IPS-18a (cell line): ENCODE data around the gene GPC6.

ENCODE experiments used
- H3K27ac ChIP-seq: one replicate; pipeline ENCODE4 v1.5.1; 2013; ENCODE audit warnings: low read length
- H3K27me3 ChIP-seq: one replicate; pipeline ENCODE4 v1.6.1; 2013; ENCODE audit warnings: mild to moderate bottlenecking, low read length; ENCODE audit not compliant: control insufficient read depth, insufficient read depth
- H3K36me3 ChIP-seq: one replicate; pipeline ENCODE4 v1.6.1; 2013; ENCODE audit warnings: low read depth, low read length; ENCODE audit not compliant: control insufficient read depth
- H3K4me1 ChIP-seq: one replicate; pipeline ENCODE4 v1.6.1; 2013; ENCODE audit warnings: low read depth, low read length; ENCODE audit not compliant: control insufficient read depth
- H3K4me3 ChIP-seq: one replicate; pipeline ENCODE4 v1.5.1; 2013; ENCODE audit warnings: low read length
- H3K9ac ChIP-seq: one replicate; pipeline ENCODE4 v1.6.1; 2013; ENCODE audit warnings: mild to moderate bottlenecking, low read length, moderate library complexity
- H3K9me3 ChIP-seq: one replicate; pipeline ENCODE4 v1.6.1; 2013; ENCODE audit warnings: low read depth, low read length; ENCODE audit not compliant: control insufficient read depth

GPC6 gene

DNA sequence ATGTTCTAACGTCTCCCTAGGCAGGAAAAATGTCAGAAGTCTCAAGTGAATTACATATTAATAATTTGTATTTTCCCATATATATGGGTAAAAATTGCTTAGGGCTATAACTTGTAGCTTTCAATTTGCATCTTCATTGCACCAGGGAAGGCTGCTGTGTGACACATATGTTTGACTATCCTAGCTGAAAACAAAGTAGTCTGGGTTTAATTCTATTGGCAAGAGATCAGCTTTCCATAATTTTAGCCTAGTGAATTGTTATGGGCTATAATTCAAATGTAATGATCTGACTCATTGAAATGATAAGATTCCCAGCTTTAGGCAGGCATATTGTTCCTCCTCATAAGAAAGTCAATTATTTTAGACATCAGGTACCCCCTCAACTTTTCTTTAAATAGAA lies 699.8 kb downstream of the GPC6 start:
- Histone ChIP-seq H3K9ac (no peak overlapping the region), H3K36me3 (no peaks in the 10 kb centered on the region), H3K27me3 (no peaks in the 10 kb centered on the region), H3K27ac (no peak overlapping the region), H3K4me3 (no peak overlapping the region), H3K4me1 (no peaks in the 10 kb centered on the region), H3K9me3 (no peaks in the 10 kb centered on the region)

DNA sequence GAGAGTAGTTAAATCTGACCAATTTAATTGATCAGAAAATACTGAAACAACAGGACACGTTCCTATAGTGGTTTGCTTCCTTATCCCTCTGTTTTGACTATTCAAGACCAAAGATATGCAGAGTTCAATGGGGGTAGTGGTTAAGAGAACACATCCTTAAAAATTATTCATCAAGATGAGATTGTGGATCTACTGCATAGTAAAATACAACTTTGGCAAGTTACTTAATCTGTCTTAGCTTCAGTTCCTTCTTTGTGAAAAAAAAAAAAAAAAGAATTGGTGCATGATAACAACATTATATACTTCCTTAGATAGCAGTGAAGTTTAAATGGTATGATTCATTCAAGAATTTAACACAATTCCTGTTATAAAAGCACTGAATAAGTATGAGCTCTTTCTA lies 700.8 kb downstream of the GPC6 start:
- no peaks in the 10 kb centered on the region for H3K36me3 ChIP-seq
- no peaks in the 10 kb centered on the region for H3K27me3 ChIP-seq
- H3K9ac ChIP-seq = no peak overlapping the region
- H3K27ac ChIP-seq = no peak overlapping the region
- no peaks in the 10 kb centered on the region for H3K4me1 ChIP-seq
- H3K4me3 ChIP-seq = no peak overlapping the region
- H3K9me3 ChIP-seq = no peaks in the 10 kb centered on the region

DNA sequence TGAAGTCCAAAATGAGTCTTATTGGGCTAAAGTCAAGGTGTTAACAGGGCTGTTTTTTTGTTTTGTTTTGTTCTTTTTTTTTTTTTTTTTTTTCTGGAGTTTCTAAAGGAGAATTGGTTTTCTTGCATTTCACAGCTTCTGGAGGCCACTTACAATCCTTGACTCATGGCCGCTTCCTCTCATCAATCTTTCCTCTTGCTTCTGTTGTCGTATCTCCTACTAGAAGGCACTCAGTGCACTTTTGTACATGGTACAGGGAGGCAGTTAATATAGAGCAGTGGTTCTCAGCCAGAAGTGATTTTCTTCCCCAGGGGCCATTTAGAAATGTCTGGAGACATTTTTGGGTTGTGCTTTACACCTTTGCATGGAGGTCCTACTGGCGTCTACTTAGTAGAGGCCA lies 706.3 kb downstream of the GPC6 start:
- H3K4me3 ChIP-seq = no peak overlapping the region
- no peaks in the 10 kb centered on the region for H3K9me3 ChIP-seq
- no peak overlapping the region for H3K9ac ChIP-seq
- no peaks in the 10 kb centered on the region for H3K36me3 ChIP-seq
- H3K4me1 ChIP-seq = no peaks in the 10 kb centered on the region
- no peak overlapping the region for H3K27ac ChIP-seq
- H3K27me3 ChIP-seq = no peaks in the 10 kb centered on the region

DNA sequence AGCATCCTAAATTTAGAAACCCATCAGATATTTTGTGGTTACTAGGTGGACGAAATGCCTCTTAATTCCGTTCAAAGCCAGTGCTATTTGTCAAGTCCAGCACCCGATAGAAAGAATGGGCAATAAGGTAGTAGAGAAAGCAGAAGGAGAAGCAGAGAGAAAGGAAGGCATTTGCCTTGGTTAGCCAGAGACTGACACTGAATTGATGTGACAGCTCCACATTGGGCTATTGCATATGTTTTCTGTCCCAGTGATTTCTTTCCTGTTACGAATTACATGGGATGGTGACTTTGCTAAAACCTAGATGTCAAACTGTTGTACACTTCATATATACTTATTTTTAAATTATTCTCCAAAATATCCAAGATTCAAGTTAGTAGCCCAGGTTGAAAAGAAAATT lies 710.3 kb downstream of the GPC6 start:
- H3K36me3 ChIP-seq = no peaks in the 10 kb centered on the region
- H3K27me3 ChIP-seq = no peaks in the 10 kb centered on the region
- no peak overlapping the region for H3K4me3 ChIP-seq
- no peaks in the 10 kb centered on the region for H3K4me1 ChIP-seq
- H3K9ac ChIP-seq = no peak overlapping the region
- H3K9me3 ChIP-seq = no peaks in the 10 kb centered on the region
- no peak overlapping the region for H3K27ac ChIP-seq

DNA sequence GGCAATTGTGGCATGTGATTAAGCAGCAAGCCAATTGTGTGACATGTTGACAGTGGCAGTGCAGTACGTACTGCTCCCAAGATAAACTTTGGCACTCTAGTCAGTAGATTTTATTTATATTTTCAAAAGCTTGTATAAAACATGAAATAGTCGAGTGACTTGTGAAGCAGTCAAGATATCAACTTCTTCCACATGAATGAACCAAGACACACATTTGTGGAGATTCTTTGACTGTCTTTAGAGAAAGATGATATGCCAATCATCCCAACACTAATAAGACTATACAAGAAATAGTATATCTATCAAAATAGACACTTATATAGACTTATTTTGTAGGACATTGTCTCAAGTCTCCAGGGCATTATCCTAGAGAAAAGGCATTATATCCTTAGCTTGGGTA lies 714.8 kb downstream of the GPC6 start:
- no peaks in the 10 kb centered on the region for H3K27me3 ChIP-seq
- H3K4me3 ChIP-seq = no peak overlapping the region
- H3K36me3 ChIP-seq = no peaks in the 10 kb centered on the region
- no peaks in the 10 kb centered on the region for H3K9me3 ChIP-seq
- H3K4me1 ChIP-seq = no peaks in the 10 kb centered on the region
- H3K27ac ChIP-seq = no peak overlapping the region
- no peak overlapping the region for H3K9ac ChIP-seq

DNA sequence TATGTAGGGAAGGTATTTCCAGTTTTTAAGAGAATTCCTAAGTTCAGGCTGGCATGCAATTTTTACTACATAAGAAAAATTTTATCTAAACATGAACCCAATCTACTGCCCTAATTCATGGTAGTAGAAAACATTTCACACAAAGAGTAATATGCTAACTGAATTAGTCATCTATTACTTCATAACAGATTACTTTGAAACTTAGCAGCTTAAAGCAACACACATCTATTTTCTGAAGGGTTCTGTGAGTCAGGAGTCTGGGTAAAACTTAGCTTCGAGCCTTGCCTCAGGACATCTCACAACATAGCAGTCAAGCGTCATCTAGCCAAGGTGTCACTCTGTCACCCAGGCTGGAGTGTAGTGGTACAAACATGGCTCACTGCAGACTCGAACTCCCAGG lies 715.4 kb downstream of the GPC6 start:
- Histone ChIP-seq H3K36me3 (no peaks in the 10 kb centered on the region), H3K9me3 (no peaks in the 10 kb centered on the region), H3K9ac (no peak overlapping the region), H3K4me1 (no peaks in the 10 kb centered on the region), H3K27me3 (no peaks in the 10 kb centered on the region), H3K4me3 (no peak overlapping the region), H3K27ac (no peak overlapping the region)

DNA sequence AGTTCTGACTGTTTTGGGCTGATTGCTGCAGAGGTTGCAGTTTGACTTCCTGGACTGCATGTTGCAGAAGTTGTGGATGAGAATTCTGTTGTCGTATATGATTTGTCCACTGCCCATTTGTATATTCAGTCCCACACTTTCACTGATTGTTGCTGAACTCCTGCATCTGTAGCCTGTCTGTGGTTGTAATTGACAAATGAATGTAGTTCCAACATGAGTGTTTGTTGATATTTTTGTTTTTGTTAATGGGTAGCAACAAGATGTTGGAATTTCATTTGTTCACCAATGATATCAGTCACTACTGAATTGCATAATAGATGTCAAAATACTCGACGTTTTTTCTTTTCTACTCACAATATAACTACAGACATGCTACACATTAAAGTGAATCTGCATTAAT lies 719.0 kb downstream of the GPC6 start:
- H3K27me3 ChIP-seq = no peaks in the 10 kb centered on the region
- H3K4me1 ChIP-seq = no peaks in the 10 kb centered on the region
- H3K9ac ChIP-seq = no peak overlapping the region
- no peak overlapping the region for H3K27ac ChIP-seq
- no peaks in the 10 kb centered on the region for H3K36me3 ChIP-seq
- H3K9me3 ChIP-seq = no peaks in the 10 kb centered on the region
- H3K4me3 ChIP-seq = no peak overlapping the region

DNA sequence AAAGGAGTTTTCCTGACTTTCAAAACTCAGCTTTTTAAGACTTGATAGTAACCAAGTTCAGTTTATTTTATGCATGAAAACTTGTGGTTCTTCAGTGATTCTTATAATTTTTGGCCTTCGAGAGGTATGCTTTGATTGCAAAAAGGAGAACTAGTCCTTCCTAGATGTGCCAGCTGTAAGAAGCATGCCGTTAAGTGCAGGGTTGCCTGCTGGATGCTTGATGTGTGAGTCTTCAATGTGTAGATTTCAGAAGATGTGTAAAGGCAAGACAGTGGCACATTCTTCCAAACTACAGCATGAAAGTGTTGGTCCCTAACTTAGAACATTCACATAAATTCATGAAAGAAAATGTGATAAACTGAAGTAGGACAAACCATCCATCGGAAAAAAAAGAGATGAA lies 720.4 kb downstream of the GPC6 start:
- H3K27me3 ChIP-seq = no peaks in the 10 kb centered on the region
- H3K4me3 ChIP-seq = no peak overlapping the region
- H3K4me1 ChIP-seq = no peaks in the 10 kb centered on the region
- H3K27ac ChIP-seq = no peak overlapping the region
- no peaks in the 10 kb centered on the region for H3K36me3 ChIP-seq
- H3K9me3 ChIP-seq = no peaks in the 10 kb centered on the region
- no peak overlapping the region for H3K9ac ChIP-seq

DNA sequence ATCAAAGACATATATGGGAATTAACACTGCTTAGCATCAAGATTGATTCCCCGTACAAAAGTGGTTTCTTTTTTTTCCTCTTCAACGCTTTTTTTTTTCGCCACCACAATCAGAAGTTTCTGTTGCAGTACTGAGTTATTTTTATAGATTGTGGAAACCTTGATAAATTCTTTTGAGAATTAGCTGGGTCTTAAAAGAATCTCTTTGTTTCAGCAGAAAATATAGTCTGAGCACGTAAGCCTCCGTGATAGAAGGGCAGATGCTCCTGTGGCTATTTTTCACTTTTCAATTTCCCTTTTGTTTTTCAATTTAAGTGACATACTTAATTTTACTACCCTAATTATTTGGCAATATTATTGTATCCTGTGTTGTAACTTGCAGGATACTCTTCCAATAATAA lies 721.0 kb downstream of the GPC6 start:
- Histone ChIP-seq H3K36me3 (no peaks in the 10 kb centered on the region), H3K27me3 (no peaks in the 10 kb centered on the region), H3K4me1 (no peaks in the 10 kb centered on the region), H3K9me3 (no peaks in the 10 kb centered on the region), H3K9ac (no peak overlapping the region), H3K4me3 (no peak overlapping the region), H3K27ac (no peak overlapping the region)

DNA sequence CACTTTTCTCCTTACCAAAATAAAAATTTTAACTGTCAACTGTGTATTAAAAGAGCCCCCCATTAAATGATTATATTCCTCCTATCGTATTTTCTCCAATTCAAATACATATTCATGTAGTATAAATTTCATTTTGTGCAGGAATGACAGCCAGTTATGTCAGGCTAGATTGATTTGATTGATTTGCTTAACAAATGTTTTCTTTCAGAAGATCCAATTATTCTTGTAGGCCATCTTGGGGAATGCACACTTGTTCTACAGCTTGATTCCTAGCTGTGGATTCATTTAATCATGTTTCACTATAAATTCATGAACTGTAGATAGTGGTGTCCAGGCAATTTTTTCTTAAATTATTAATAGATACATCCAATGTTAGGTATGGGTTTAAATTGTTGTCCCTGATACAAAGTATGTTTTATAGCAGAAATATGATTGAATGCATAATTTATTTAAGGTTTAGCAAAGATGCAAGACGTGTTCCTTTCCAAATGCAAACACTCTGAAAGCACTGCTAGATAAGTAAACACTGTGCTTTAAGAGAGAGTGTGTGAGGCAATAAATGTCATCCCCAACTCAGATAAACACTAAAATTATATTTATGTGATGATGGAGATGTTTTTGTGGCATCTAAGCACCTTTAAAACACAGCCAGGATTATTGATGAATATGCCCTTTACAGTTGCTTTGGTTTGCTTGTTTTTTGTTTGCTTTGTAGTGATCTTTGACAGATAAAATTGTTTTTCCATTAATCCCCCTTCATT lies 721.7 kb downstream of the GPC6 start:
- Histone ChIP-seq H3K9ac (no peak overlapping the region), H3K27me3 (no peaks in the 10 kb centered on the region), H3K9me3 (no peaks in the 10 kb centered on the region), H3K36me3 (no peaks in the 10 kb centered on the region), H3K27ac (no peak overlapping the region), H3K4me3 (no peak overlapping the region), H3K4me1 (no peaks in the 10 kb centered on the region)

DNA sequence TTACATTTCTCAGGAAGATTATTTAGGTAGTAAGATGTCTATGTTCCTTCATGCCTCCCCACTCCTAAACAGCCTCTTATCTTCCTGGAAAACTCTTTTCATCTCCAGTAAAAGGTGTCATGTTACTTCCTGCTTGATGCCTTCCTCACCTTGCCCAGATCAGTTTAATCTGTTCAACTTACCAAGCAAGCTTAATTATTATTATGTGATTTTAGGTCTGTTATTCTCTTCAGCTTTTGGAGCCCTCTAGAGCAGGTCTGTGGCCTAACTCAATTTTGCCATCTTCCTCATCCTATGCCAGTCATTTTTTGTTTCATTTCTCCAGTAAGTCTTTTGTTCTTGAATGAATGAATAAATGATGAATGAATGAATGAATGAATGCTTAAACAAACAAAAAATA lies 724.5 kb downstream of the GPC6 start:
- no peaks in the 10 kb centered on the region for H3K36me3 ChIP-seq
- no peaks in the 10 kb centered on the region for H3K27me3 ChIP-seq
- H3K9ac ChIP-seq = no peak overlapping the region
- H3K9me3 ChIP-seq = no peaks in the 10 kb centered on the region
- H3K4me3 ChIP-seq = no peak overlapping the region
- H3K27ac ChIP-seq = no peak overlapping the region
- H3K4me1 ChIP-seq = no peaks in the 10 kb centered on the region

DNA sequence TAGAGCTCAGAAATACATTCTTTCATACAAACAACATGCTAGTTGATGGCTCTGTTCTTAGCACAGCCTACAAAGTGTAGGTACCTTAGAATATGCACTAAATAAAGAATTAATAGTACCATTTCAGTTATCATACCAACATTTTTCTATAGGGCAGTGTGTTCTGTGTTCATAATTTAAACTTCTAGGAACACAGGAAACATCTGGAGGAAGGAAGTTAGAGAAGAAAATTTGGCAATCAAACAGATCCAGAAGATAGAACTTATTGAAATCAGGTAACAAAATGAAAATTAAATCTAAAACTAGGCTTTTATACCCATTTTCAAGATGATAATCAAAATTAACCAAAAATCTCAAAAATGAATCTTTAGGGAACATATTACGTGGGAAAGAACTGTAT lies 725.3 kb downstream of the GPC6 start:
- Histone ChIP-seq H3K9ac (no peak overlapping the region), H3K4me3 (no peak overlapping the region), H3K4me1 (no peaks in the 10 kb centered on the region), H3K36me3 (no peaks in the 10 kb centered on the region), H3K27me3 (no peaks in the 10 kb centered on the region), H3K27ac (no peak overlapping the region), H3K9me3 (no peaks in the 10 kb centered on the region)
